Activated T-helper 2 cell treated with anti-CD3 and anti-CD28 coated beads, Interferon-gamma antibody, Interleukin-2, Interleukin-4, amounts not matched to agents 10 μg/mL and 5 μg/mL and 100 μg/mL, durations not matched to agents 14 hours and 24 hours and 36 hours (primary cell): ENCODE data around the gene NANOS2. TPM values are rescaled to one million over a fixed set of nuclear protein-coding genes. Genes with fewer than 3 reads are reported as not detected.

Source experiments
- total RNA-seq: library from RNA; stranded (reverse); gene quantifications from 2 replicates; pipeline ENCODE4 v1.2.3, GENCODE V29; 2022

The NANOS2 gene
- total RNA-seq, 1 donor from 2014 or later: not detected

Other genes with a start within 250 kb of the NANOS2 start
- 9.3 and 9.5 TPM in 2 replicates for gene GIPR, start 246.6 kb downstream of the NANOS2 start, total RNA-seq
- 738 and 766 TPM in 2 replicates for gene SNRPD2, start 222.8 kb downstream of the NANOS2 start, total RNA-seq
- 24.2 and 26.7 TPM in 2 replicates for gene QPCTL, start 222.1 kb downstream of the NANOS2 start, total RNA-seq
- gene FBXO46, start 183.9 kb downstream of the NANOS2 start, total RNA-seq: 34.4 and 38.9 TPM in 2 replicates
- gene MEIOSIN, start 181.3 kb downstream of the NANOS2 start, total RNA-seq: not detected in 2 replicates
- gene SIX5, start 145.5 kb downstream of the NANOS2 start, total RNA-seq: 4.8 and 5.7 TPM in 2 replicates
- 22.0 and 23.4 TPM in 2 replicates for gene DMPK, start 132.3 kb downstream of the NANOS2 start, total RNA-seq
- 44.7 and 45.6 TPM in 2 replicates for gene DMWD, start 121.9 kb downstream of the NANOS2 start, total RNA-seq
- gene RSPH6A, start 99.5 kb downstream of the NANOS2 start, total RNA-seq: 0.16 and 0.23 TPM in 2 replicates
- gene SYMPK, start 51.6 kb downstream of the NANOS2 start, total RNA-seq: 121 and 131 TPM in 2 replicates
- 0.37 and 0.60 TPM in 2 replicates for gene FOXA3, start 50.5 kb downstream of the NANOS2 start, total RNA-seq
- gene IRF2BP1, start 28.6 kb downstream of the NANOS2 start, total RNA-seq: 15.7 and 17.1 TPM in 2 replicates
- gene MYPOP, start 12.2 kb downstream of the NANOS2 start, total RNA-seq: 7.3 and 8.6 TPM in 2 replicates
- 0.14 TPM in 1 of 2 replicates, not detected in the other for gene NOVA2, start 59.1 kb upstream of the NANOS2 start, total RNA-seq
- gene CCDC61, start 80.7 kb upstream of the NANOS2 start, total RNA-seq: 25.3 and 31.2 TPM in 2 replicates
- not detected in 2 replicates for gene PGLYRP1, start 108.3 kb upstream of the NANOS2 start, total RNA-seq
- gene IGFL4, start 126.2 kb upstream of the NANOS2 start, total RNA-seq: not detected in 2 replicates
- not detected in 2 replicates for gene IGFL3, start 209.9 kb upstream of the NANOS2 start, total RNA-seq
- gene IGFL2, start 233.5 kb upstream of the NANOS2 start, total RNA-seq: 0.46 TPM in 1 of 2 replicates, not detected in the other